ENCODE measurements around the gene FBN2. TPM values are rescaled to one million over a fixed set of nuclear protein-coding genes. Genes with fewer than 3 reads are reported as not detected.

The FBN2 gene
- total RNA-seq, 6 experiments from 2014 or later: 174 to 272 (median 186) TPM

- DNase-seq: no peak
- Mint-ChIP-seq H3K4me1 (ENCODE audit: low read depth) (peaks cover 14% of the 10 kb centered on the region), H3K9me3 (no peaks in the 10 kb centered on the region), H3K4me3 (no peak overlapping the region), H3K27me3 (ENCODE audit: insufficient read depth) (peaks cover 5% of the 10 kb centered on the region), H3K36me3 (ENCODE audit: low read depth) (no peaks in the 10 kb centered on the region), H3K27ac (no peak overlapping the region)
- TF ChIP-seq, protein P1, sequence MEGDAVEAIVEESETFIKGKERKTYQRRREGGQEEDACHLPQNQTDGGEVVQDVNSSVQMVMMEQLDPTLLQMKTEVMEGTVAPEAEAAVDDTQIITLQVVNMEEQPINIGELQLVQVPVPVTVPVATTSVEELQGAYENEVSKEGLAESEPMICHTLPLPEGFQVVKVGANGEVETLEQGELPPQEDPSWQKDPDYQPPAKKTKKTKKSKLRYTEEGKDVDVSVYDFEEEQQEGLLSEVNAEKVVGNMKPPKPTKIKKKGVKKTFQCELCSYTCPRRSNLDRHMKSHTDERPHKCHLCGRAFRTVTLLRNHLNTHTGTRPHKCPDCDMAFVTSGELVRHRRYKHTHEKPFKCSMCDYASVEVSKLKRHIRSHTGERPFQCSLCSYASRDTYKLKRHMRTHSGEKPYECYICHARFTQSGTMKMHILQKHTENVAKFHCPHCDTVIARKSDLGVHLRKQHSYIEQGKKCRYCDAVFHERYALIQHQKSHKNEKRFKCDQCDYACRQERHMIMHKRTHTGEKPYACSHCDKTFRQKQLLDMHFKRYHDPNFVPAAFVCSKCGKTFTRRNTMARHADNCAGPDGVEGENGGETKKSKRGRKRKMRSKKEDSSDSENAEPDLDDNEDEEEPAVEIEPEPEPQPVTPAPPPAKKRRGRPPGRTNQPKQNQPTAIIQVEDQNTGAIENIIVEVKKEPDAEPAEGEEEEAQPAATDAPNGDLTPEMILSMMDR (IDR thresholded peaks at IDR 0.05): no peak
These were observed 325.7 kb downstream of the FBN2 start for GRCh38 chr5:128212191-128212806.

DNA sequence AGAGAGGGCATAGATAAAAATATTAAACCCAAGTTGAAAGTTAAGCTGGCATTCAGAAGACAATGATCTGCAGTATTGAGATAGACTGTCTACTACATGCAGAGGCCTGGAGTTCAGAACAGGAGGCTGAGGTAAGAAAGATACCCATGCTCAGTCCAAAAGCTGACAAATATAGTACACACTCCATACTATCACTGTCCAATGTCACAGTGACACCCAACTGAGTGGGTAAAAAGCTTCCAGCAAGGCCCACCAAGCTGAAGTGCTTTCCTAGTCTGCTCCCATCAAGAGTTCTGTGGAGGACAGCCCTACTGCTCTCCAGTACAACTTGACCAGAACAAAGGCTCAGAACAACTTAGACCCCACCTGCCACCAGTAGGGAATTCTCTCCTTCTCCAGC is 329.6 kb downstream of the FBN2 start:
- Mint-ChIP-seq H3K4me3 (no peak overlapping the region), H3K36me3 (ENCODE audit: low read depth) (no peaks in the 10 kb centered on the region), H3K27me3 (ENCODE audit: insufficient read depth) (peaks cover 2% of the 10 kb centered on the region; the same call in 1 of the 2 replicates), H3K4me1 (ENCODE audit: low read depth) (peaks cover 3% of the 10 kb centered on the region; the same call in 1 of the 2 replicates), H3K27ac (no peak overlapping the region), H3K9me3 (no peaks in the 10 kb centered on the region)
- no peak for DNase-seq
- TF ChIP-seq, protein P1 (IDR thresholded peaks at IDR 0.05): no peak

Data from HFFc6 (cell line).